ENCODE measurements around the gene RNU5D-1. TPM values are rescaled to one million over a fixed set of nuclear protein-coding genes. Genes with fewer than 3 reads are reported as not detected.
"Not testable (repeated sequence)": the region's sequence is repeated elsewhere in the genome, so short reads cannot be mapped to it uniquely, and the experiment has no call there.

RNU5D-1 gene
- total and polyA plus RNA-seq, 5 donors from 2014 or later, result not detected

GRCh38 chr1:44743211-44743610, 12.2 kb upstream of the RNU5D-1 start:
- Histone ChIP-seq H3K27ac (ENCODE audit: insufficient read depth, low read length, poor library complexity, severe bottlenecking) (no peak overlapping the region), H3K27me3 (ENCODE audit: control insufficient read depth, insufficient read depth, low read length) (no peaks in the 10 kb centered on the region), H3K4me3 (ENCODE audit: low read depth, low read length) (no peak overlapping the region), H3K9me3 (ENCODE audit: control insufficient read depth in 2 of 2, low read length in 2 of 2) (no peaks in the 10 kb centered on the region), H3K4me1 (ENCODE audit: control insufficient read depth, insufficient read depth, low read length, poor library complexity, severe bottlenecking) (peaks cover 20% of the 10 kb centered on the region), H3K36me3 (ENCODE audit: control insufficient read depth, insufficient read depth, low read length) (no peaks in the 10 kb centered on the region)
- H3K27me3 Mint-ChIP-seq, result peaks cover 6% of the 10 kb centered on the region
- peak overlapping the region in 1 of 4 donors; percentile 74 for H3K4me3 Mint-ChIP-seq
- ATAC-seq (ENCODE audit: low read depth in 2 of 2) (no peak), DNase-seq (no peak)
- H3K36me3 Mint-ChIP-seq, result no peaks in the 10 kb centered on the region
- H3K4me1 Mint-ChIP-seq, result peaks cover 6 to 32% (median 17%) of the 10 kb centered on the region in 4 donors
- H3K27ac Mint-ChIP-seq, result peak overlapping the region in 1 of 3 donors; percentile 78
- peaks cover 0 to 1% (median 0%) of the 10 kb centered on the region in 7 donors for H3K9me3 Mint-ChIP-seq

- peak in 1 of 3 donors; percentile 28 for DNase-seq
- H3K27me3 Mint-ChIP-seq, result peaks cover 9% of the 10 kb centered on the region
- H3K4me3 Mint-ChIP-seq, result peak overlapping the region; percentile 94 to 99 (median 94)
- H3K27ac ChIP-seq (ENCODE audit: insufficient read depth, low read length, poor library complexity, severe bottlenecking), result peak overlapping the region; percentile 86
- H3K27ac Mint-ChIP-seq, result peak overlapping the region; percentile 93 to 97 (median 96)
- no peaks in the 10 kb centered on the region for H3K36me3 Mint-ChIP-seq
- H3K4me3 ChIP-seq (ENCODE audit: low read depth, low read length), result peak overlapping the region; percentile 88
- H3K4me1 ChIP-seq (ENCODE audit: control insufficient read depth, insufficient read depth, low read length, poor library complexity, severe bottlenecking), result peaks cover 14% of the 10 kb centered on the region
- no peaks in the 10 kb centered on the region for H3K9me3 Mint-ChIP-seq
- peaks cover 0 to 22% (median 13%) of the 10 kb centered on the region in 4 donors for H3K4me1 Mint-ChIP-seq
- H3K9me3 ChIP-seq (ENCODE audit: control insufficient read depth in 2 of 2, low read length in 2 of 2), result no peaks in the 10 kb centered on the region
- no peaks in the 10 kb centered on the region for H3K36me3 ChIP-seq (ENCODE audit: control insufficient read depth, insufficient read depth, low read length)
- ATAC-seq (ENCODE audit: low read depth in 2 of 2), result no peak
- H3K27me3 ChIP-seq (ENCODE audit: control insufficient read depth, insufficient read depth, low read length), result no peaks in the 10 kb centered on the region
These were observed 9.2 kb upstream of the RNU5D-1 start for GRCh38 chr1:44740179-44740617.

GRCh38 chr1:44739307-44740178, 8.6 kb upstream of the RNU5D-1 start, which contains the start of gene KIF2C:
TSS of gene KIF2C (plus strand) at chr1:44739837. CDS start at chr1:44739933, 96 bp downstream.
- H3K27ac ChIP-seq (ENCODE audit: insufficient read depth, low read length, poor library complexity, severe bottlenecking), result peak within 1 kb of the TSS; percentile 86
- peak within 1 kb of the TSS; percentile 88 for H3K4me3 ChIP-seq (ENCODE audit: low read depth, low read length)
- H3K4me3 Mint-ChIP-seq, result peak within 1 kb of the TSS; percentile 94 to 99 (median 94)
- no peaks in the 10 kb centered on the region for H3K27me3 ChIP-seq (ENCODE audit: control insufficient read depth, insufficient read depth, low read length)
- peaks cover 0 to 22% (median 13%) of the 10 kb centered on the region in 4 donors for H3K4me1 Mint-ChIP-seq
- H3K9me3 ChIP-seq (ENCODE audit: control insufficient read depth in 2 of 2, low read length in 2 of 2), result no peaks in the 10 kb centered on the region
- peak within 1 kb of the TSS; percentile 93 to 97 (median 96) for H3K27ac Mint-ChIP-seq
- DNase-seq (peak; percentile 92 to 99 (median 95)), ATAC-seq (ENCODE audit: low read depth in 2 of 2) (peak; percentile 100)
- no peaks in the 10 kb centered on the region for H3K9me3 Mint-ChIP-seq
- peaks cover 14% of the 10 kb centered on the region for H3K4me1 ChIP-seq (ENCODE audit: control insufficient read depth, insufficient read depth, low read length, poor library complexity, severe bottlenecking)
- no peaks in the 10 kb centered on the region for H3K36me3 ChIP-seq (ENCODE audit: control insufficient read depth, insufficient read depth, low read length)
- H3K27me3 Mint-ChIP-seq, result peaks cover 9% of the 10 kb centered on the region
- no peaks in the 10 kb centered on the region for H3K36me3 Mint-ChIP-seq

- H3K36me3 ChIP-seq (ENCODE audit: control insufficient read depth, insufficient read depth, low read length); H3K36me3 Mint-ChIP-seq; H3K9me3 Mint-ChIP-seq; H3K27me3 ChIP-seq (ENCODE audit: control insufficient read depth, insufficient read depth, low read length); ATAC-seq (ENCODE audit: low read depth in 2 of 2); H3K27me3 Mint-ChIP-seq; DNase-seq; H3K9me3 ChIP-seq (ENCODE audit: control insufficient read depth in 2 of 2, low read length in 2 of 2): not testable (repeated sequence)
- Mint-ChIP-seq H3K4me1 (peaks cover 0 to 22% (median 13%) of the 10 kb centered on the region in 4 donors), H3K27ac (peak overlapping the region; percentile 93 to 97 (median 96)), H3K4me3 (peak overlapping the region; percentile 94 to 99 (median 94))
- Histone ChIP-seq H3K27ac (ENCODE audit: insufficient read depth, low read length, poor library complexity, severe bottlenecking) (peak overlapping the region; percentile 86), H3K4me3 (ENCODE audit: low read depth, low read length) (peak overlapping the region; percentile 88), H3K4me1 (ENCODE audit: control insufficient read depth, insufficient read depth, low read length, poor library complexity, severe bottlenecking) (peaks cover 14% of the 10 kb centered on the region)
These were observed 8.0 kb upstream of the RNU5D-1 start for GRCh38 chr1:44738953-44739306.

- H3K9me3 Mint-ChIP-seq, result no peaks in the 10 kb centered on the region
- no peaks in the 10 kb centered on the region for H3K9me3 ChIP-seq (ENCODE audit: control insufficient read depth in 2 of 2, low read length in 2 of 2)
- peak overlapping the region in 1 of 4 donors; percentile 81 for H3K4me3 Mint-ChIP-seq
- no peak overlapping the region for H3K27ac ChIP-seq (ENCODE audit: insufficient read depth, low read length, poor library complexity, severe bottlenecking)
- no peak overlapping the region for H3K27ac Mint-ChIP-seq
- peaks cover 16% of the 10 kb centered on the region for H3K4me1 ChIP-seq (ENCODE audit: control insufficient read depth, insufficient read depth, low read length, poor library complexity, severe bottlenecking)
- peaks cover 16% of the 10 kb centered on the region for H3K27me3 Mint-ChIP-seq
- ATAC-seq (ENCODE audit: low read depth in 2 of 2), result no peak
- no peak overlapping the region for H3K4me3 ChIP-seq (ENCODE audit: low read depth, low read length)
- H3K36me3 Mint-ChIP-seq, result no peaks in the 10 kb centered on the region
- H3K27me3 ChIP-seq (ENCODE audit: control insufficient read depth, insufficient read depth, low read length), result no peaks in the 10 kb centered on the region
- H3K36me3 ChIP-seq (ENCODE audit: control insufficient read depth, insufficient read depth, low read length), result no peaks in the 10 kb centered on the region
- no peak for DNase-seq
- H3K4me1 Mint-ChIP-seq, result peaks cover 3 to 29% (median 18%) of the 10 kb centered on the region in 4 donors
These were observed 5.0 kb upstream of the RNU5D-1 start for GRCh38 chr1:44735992-44736391.

- H3K4me1 Mint-ChIP-seq, result peaks cover 10 to 26% (median 15%) of the 10 kb centered on the region in 4 donors
- no peak for DNase-seq
- peak overlapping the region in 1 of 4 donors; percentile 44 for H3K4me3 Mint-ChIP-seq
- Histone ChIP-seq H3K36me3 (ENCODE audit: control insufficient read depth, insufficient read depth, low read length) (no peaks in the 10 kb centered on the region), H3K27ac (ENCODE audit: insufficient read depth, low read length, poor library complexity, severe bottlenecking) (no peak overlapping the region), H3K9me3 (ENCODE audit: control insufficient read depth in 2 of 2, low read length in 2 of 2) (no peaks in the 10 kb centered on the region), H3K4me1 (ENCODE audit: control insufficient read depth, insufficient read depth, low read length, poor library complexity, severe bottlenecking) (peaks cover 15% of the 10 kb centered on the region), H3K4me3 (ENCODE audit: low read depth, low read length) (no peak overlapping the region), H3K27me3 (ENCODE audit: control insufficient read depth, insufficient read depth, low read length) (no peaks in the 10 kb centered on the region)
- H3K27ac Mint-ChIP-seq, result no peak overlapping the region
- no peak for ATAC-seq (ENCODE audit: low read depth in 2 of 2)
- H3K27me3 Mint-ChIP-seq, result peaks cover 21% of the 10 kb centered on the region
- H3K36me3 Mint-ChIP-seq, result no peaks in the 10 kb centered on the region
- no peaks in the 10 kb centered on the region for H3K9me3 Mint-ChIP-seq
These were observed 2.8 kb upstream of the RNU5D-1 start for GRCh38 chr1:44733784-44734183.

- H3K4me1 Mint-ChIP-seq, result peaks cover 10 to 25% (median 14%) of the 10 kb centered on the region in 4 donors
- no peak for ATAC-seq (ENCODE audit: low read depth in 2 of 2)
These were observed 2.4 kb upstream of the RNU5D-1 start for GRCh38 chr1:44733365-44733764.

More at GRCh38 chr1:44733365-44733764, 2.4 kb upstream of the RNU5D-1 start:
- H3K27ac ChIP-seq (ENCODE audit: insufficient read depth, low read length, poor library complexity, severe bottlenecking), result no peak overlapping the region
- Mint-ChIP-seq H3K27ac (no peak overlapping the region), H3K4me3 (peak overlapping the region in 2 of 4 donors; percentile 44 to 81), H3K27me3 (peaks cover 21% of the 10 kb centered on the region), H3K36me3 (no peaks in the 10 kb centered on the region), H3K9me3 (no peaks in the 10 kb centered on the region)
- peaks cover 15% of the 10 kb centered on the region for H3K4me1 ChIP-seq (ENCODE audit: control insufficient read depth, insufficient read depth, low read length, poor library complexity, severe bottlenecking)
- H3K27me3 ChIP-seq (ENCODE audit: control insufficient read depth, insufficient read depth, low read length), result no peaks in the 10 kb centered on the region
- no peak for DNase-seq
- no peaks in the 10 kb centered on the region for H3K9me3 ChIP-seq (ENCODE audit: control insufficient read depth in 2 of 2, low read length in 2 of 2)
- H3K4me3 ChIP-seq (ENCODE audit: low read depth, low read length), result no peak overlapping the region
- no peaks in the 10 kb centered on the region for H3K36me3 ChIP-seq (ENCODE audit: control insufficient read depth, insufficient read depth, low read length)

All from CD4-positive, CD25-positive, alpha-beta regulatory T cell (primary cell).